ENCODE data around the gene TENT5D.

The TENT5D gene

GRCh38 chrX:80420147-80420546, at the start of gene TENT5D:
TSS of gene TENT5D (plus strand) at chrX:80420447. CDS start at chrX:80442540, 22,093 bp downstream.
- no peak for TF ChIP-seq GATA2 (IDR thresholded peaks at IDR 0.05; ENCODE audit: low read depth, low read length)
- TF ChIP-seq GATA3 (IDR thresholded peaks at IDR 0.05; ENCODE audit: low read depth, low read length) = no peak

- TF ChIP-seq GATA3 (IDR thresholded peaks at IDR 0.05; ENCODE audit: low read depth, low read length) (no peak), GATA2 (IDR thresholded peaks at IDR 0.05; ENCODE audit: low read depth, low read length) (no peak)
Measured at GRCh38 chrX:80388206-80388605, 32.0 kb upstream of the TENT5D start.

DNA sequence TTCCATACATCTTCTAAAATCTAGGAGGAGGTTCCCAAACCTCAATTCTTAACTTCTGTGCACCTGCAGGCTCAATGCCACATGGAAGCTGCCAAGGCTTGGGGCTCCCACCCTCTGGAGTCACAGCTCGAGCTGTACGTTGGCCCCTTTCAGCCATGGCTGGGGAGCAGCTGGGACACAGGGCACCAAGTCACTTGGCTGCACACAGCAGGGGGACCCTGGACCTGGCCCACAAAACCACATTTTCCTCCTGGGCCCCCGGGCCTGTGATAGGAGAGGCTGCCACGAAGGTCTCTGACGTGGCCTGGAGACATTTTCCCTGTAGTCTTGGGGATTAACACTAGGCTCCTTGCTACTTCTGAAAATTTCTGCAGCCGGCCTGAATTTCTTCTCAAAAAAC, 8.2 kb upstream of the TENT5D start:
- TF ChIP-seq GATA3 (IDR thresholded peaks at IDR 0.05; ENCODE audit: low read depth, low read length) (no peak), GATA2 (IDR thresholded peaks at IDR 0.05; ENCODE audit: low read depth, low read length) (no peak)

- no peak for TF ChIP-seq GATA3 (IDR thresholded peaks at IDR 0.05; ENCODE audit: low read depth, low read length)
- no peak for TF ChIP-seq GATA2 (IDR thresholded peaks at IDR 0.05; ENCODE audit: low read depth, low read length)
Measured at GRCh38 chrX:80423000-80423399, 2.8 kb downstream of the TENT5D start.

DNA sequence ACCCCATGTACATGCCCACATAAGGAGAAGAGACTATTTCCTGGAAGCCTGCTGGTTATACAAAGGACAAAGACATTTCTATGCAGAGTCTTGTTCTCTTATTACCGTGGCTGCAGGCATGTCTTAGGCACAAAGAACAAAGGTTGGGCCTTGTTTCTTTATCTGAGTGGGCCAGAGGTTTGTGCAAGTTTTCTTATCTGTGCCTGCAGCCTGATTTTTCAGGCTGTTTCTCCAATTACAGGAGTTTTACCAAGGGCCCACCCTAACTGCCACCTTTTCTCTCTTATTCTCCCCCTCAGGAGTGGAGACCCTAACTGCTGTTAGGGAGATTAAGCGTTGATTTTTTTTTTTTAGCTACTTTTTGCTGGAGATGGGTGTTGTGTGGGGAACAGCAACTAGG, 3.5 kb downstream of the TENT5D start:
- TF ChIP-seq GATA2 (IDR thresholded peaks at IDR 0.05; ENCODE audit: low read depth, low read length) (no peak), GATA3 (IDR thresholded peaks at IDR 0.05; ENCODE audit: low read depth, low read length) (no peak)

GRCh38 chrX:80430826-80431504, 10.7 kb downstream of the TENT5D start:
- TF ChIP-seq GATA2 (IDR thresholded peaks at IDR 0.05; ENCODE audit: low read depth, low read length) (no peak), GATA3 (IDR thresholded peaks at IDR 0.05; ENCODE audit: low read depth, low read length) (no peak)

DNA sequence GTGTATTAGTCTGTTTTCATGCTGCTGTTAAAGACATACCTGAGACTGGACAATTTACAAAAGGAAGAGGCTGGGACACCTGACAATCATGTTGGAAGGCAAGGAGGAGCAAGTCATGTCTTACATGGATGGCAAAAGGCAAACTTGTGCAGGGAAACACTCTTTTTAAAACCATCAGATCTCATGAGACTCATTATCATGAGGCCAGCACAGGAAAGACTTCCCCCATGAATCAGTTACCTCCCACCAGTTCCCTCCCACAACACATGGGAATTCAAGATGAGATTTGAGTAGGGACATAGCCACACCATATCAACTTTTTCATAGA, 11.2 kb downstream of the TENT5D start:
- TF ChIP-seq GATA3 (IDR thresholded peaks at IDR 0.05; ENCODE audit: low read depth, low read length) (no peak), GATA2 (IDR thresholded peaks at IDR 0.05; ENCODE audit: low read depth, low read length) (no peak)

DNA sequence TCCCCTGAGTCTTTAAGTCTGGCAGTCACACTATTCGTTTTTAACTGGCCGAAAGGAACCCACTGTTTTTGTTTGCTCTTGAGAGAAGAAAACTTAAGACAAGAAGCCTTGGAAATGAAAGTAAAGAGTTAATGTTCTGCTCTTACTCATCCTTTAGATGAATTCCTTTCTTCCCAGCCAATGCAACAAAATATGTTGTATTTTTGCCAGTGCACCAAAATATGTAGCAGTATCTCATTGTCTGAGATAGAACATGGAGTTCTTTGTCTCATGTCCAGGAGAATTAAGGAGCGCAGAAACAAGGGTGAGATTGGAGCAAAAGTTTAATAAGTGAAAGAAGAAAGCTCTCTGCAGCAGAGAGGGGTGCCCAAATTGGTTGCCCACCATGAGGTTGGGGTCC, 12.2 kb downstream of the TENT5D start:
- no peak for TF ChIP-seq GATA3 (IDR thresholded peaks at IDR 0.05; ENCODE audit: low read depth, low read length)
- TF ChIP-seq GATA2 (IDR thresholded peaks at IDR 0.05; ENCODE audit: low read depth, low read length) = no peak

DNA sequence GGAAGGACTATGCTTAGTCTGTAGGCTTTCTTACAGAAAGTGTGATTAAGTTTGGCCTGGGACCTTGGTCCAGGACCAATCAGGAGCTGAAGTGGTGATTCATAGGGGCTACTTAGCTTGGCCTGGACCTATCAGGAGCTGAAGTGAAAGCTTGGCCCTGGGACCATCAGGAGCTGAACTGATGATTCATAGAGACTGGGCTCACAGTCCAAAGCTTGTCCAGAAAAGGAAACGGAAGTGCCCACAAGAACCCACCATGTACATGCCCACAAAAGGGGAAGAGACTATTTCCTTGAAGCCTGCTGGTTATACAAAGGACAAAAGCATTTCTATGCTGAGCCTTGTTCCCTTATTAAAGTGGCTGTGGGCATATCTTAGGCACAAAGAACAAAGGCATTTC, 12.6 kb downstream of the TENT5D start:
- TF ChIP-seq GATA3 (IDR thresholded peaks at IDR 0.05; ENCODE audit: low read depth, low read length) (no peak), GATA2 (IDR thresholded peaks at IDR 0.05; ENCODE audit: low read depth, low read length) (no peak)

DNA sequence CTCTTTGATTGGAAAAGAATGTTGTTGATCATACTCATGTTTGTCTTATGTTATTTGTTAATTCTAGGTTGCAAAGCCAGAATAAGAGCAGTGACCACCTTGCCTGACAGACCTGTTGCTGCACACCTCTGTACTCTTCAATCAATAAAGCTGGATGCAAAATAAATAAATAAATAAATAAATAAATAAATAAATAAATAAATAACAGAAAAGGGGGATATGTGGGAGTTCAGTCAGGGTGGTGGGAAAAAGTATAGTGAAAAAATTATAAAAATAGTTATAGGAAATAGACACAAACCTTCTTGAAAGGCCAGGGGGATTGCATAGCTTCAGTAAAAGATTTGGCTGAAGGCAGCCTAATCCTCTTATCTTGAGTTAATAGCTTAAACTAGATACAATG, 51.3 kb downstream of the TENT5D start:
- TF ChIP-seq GATA2 (IDR thresholded peaks at IDR 0.05; ENCODE audit: low read depth, low read length) (no peak), GATA3 (IDR thresholded peaks at IDR 0.05; ENCODE audit: low read depth, low read length) (no peak)

DNA sequence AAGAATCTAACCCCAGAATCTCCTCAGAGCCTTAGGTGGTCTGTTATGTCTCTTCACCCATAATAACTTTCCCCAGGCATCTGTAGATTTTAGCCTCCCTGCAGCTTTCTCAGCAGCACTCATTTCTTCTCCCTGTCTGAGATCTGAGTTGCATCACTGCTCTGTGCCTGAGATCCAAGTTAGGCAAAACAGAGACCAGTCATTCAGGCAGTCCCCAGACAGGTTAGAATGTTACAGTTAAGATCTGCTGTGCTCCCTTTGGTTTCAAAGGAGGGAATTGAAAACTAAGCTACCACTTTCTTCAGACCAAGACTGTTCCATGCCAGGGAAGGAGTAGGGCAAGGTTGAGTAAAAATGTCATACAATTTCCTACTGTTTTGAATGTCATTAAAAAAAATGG, 65.3 kb downstream of the TENT5D start:
- TF ChIP-seq GATA2 (IDR thresholded peaks at IDR 0.05; ENCODE audit: low read depth, low read length) = no peak
- TF ChIP-seq GATA3 (IDR thresholded peaks at IDR 0.05; ENCODE audit: low read depth, low read length) = no peak

GRCh38 chrX:80486299-80486698, 66.1 kb downstream of the TENT5D start:
- TF ChIP-seq GATA3 (IDR thresholded peaks at IDR 0.05; ENCODE audit: low read depth, low read length) (no peak), GATA2 (IDR thresholded peaks at IDR 0.05; ENCODE audit: low read depth, low read length) (no peak)

GRCh38 chrX:80489166-80489565, 68.9 kb downstream of the TENT5D start:
- no peak for TF ChIP-seq GATA3 (IDR thresholded peaks at IDR 0.05; ENCODE audit: low read depth, low read length)
- TF ChIP-seq GATA2 (IDR thresholded peaks at IDR 0.05; ENCODE audit: low read depth, low read length) = no peak

Measured in SH-SY5Y (cell line).